ENCODE measurements around the gene EXOC3. TPM values are rescaled to one million over a fixed set of nuclear protein-coding genes. Genes with fewer than 3 reads are reported as not detected.
"Not testable (repeated sequence)": the region's sequence is repeated elsewhere in the genome, so short reads cannot be mapped to it uniquely, and the experiment has no call there.

Gene EXOC3
- polyA plus RNA-seq, 12 donors = 28.6 to 44.6 (median 35.4) TPM; not detected in 1

DNA sequence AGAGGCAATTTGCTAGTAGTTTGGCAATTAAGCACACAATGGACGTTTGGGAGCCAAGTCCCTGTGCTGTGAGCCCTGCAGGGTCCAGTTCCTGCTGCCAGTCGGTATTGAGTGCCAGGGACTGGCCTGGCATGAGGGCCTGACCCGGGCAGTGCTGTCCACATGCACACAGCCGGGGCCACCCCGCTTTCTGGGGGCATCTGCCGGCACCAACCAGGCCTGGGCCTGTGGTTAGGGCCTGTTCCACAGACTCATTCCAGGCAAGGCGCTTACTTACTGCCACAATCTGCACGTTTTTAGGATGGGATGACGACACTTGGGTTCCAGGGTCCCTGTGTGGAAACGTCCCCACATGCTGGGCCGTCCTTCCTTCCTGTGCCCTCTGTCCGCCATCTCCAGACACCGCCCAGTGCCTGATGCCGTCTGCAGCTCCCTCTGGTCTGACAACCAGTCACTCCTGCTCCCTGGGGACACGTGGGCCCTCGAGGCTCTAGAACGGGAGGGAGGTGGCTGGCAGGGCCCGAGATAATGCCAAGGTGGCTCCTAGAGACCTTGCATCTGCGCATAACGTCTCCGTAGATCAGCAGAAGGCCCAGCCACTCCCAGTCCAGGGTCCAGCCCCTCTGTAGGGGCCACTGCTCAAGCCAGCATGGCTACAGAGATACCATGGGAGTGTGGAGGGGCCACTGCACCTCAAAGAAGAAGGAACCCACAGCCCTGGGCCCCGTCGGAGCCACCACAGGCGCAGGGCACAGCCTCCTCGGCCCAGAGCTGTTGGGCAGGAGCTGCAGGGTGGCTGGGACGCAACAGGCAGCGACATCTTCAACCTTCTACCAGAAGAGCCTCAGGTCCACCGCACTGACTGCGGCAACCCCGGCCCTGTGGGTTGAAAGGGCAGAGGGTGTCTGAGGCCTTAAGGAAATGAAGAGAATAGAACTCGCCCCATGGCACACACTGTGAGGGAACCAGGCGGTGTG is 56.5 kb downstream of the EXOC3 start:
- no peak for DNase-seq

- DNase-seq = no peak
Observed at GRCh38 chr5:500491-500890, 57.5 kb downstream of the EXOC3 start.

- DNase-seq = no peak
Observed at GRCh38 chr5:501105-501830, 58.3 kb downstream of the EXOC3 start.

- peak; percentile 24 for DNase-seq
Observed at GRCh38 chr5:501831-502184, 58.8 kb downstream of the EXOC3 start.

- DNase-seq = no peak
Observed at GRCh38 chr5:502325-503079, 59.5 kb downstream of the EXOC3 start.

DNA sequence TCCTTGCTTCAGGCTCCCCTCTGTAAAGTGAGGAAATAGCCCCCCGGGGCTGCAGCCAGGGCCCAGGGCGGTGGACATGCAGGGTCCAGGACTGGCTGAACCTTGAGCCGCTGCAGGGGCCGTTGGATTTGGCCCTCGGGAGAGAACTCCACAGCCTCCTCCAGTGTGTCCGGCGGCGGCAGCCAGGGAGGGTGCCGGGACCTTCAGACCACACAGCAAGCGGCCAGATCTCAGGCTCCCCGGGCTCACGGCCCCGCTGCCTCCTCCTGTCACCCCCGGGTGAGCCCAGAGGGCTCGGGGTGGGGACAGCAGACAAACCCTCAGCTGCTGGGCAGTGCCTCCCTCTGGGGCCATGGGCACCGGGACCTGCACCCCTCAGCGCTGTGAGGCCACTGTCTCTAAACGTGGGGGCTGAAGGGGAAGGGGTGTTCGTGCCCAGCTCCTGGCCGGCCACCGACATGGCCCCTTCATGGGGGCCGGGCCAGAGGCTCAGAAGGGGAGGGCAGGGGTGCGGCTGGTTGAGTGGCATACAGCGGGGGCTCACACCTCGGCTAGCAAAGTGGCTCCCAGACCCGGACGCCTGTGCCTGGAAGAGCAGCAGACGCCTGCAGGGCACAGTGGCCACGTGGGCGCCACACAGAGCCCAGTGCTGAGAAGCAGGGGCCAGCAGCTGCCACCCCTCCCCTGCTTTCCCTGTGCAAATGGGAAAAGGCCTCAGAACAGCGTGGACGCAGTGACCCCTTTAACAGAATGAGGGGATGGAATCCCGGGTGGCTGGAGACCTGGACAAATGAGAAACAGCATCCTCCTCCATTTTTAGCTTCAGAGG is 61.6 kb downstream of the EXOC3 start:
- DNase-seq = no peak

GRCh38 chr5:505951-506525 is 63.1 kb downstream of the EXOC3 start:
- DNase-seq = no peak

GRCh38 chr5:507986-508575 is 65.1 kb downstream of the EXOC3 start:
- not testable (repeated sequence) for DNase-seq

DNA sequence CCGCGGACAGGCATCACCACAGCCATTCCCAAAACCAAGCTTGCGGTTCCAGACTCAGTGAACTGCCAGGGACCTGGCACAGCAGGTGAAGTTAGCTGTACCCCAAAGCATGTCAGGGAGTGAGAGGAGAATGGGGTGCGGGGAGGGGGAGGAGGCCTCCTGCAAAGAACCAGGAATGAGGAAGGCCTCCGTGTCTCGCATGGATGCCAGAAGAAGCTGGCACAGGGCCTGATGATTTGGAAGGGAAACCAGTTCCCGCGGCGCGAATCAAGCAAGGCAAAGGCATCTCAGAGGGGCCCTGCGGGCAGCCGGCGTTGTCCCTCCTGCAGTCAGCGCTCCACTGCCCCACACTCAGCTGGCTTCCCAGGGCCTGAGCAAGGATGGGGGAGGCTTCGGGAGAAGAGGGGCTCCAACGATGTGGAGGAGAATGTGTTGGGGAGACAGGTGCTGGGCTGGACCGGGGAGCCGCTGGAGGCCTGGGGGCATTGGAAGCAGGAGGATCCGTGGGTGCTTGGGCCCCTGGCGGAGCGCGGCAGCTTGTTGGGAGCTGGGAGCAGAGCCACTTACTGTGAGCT is 66.7 kb downstream of the EXOC3 start:
- no peak for DNase-seq

GRCh38 chr5:510521-510920 is 67.5 kb downstream of the EXOC3 start:
- no peak for DNase-seq

DNA sequence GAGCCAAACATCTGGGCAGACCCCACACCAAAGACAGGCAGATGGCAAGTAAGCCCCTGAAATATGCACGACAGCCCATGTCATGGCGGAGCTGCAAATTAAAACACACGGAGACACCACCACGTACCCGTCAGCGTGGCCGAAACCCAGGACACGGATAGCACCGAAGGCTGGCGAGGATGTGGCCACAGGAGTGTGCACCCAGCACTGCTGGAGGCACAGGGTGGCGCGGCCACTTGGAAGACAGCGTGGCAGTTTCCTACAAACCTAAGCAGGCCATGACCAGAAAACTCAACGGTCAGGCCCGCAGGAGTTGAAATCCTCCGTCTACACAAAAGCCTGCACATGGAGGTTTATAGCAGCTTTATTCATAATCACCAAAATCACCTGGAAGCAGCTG is 68.5 kb downstream of the EXOC3 start:
- no peak for DNase-seq

DNA sequence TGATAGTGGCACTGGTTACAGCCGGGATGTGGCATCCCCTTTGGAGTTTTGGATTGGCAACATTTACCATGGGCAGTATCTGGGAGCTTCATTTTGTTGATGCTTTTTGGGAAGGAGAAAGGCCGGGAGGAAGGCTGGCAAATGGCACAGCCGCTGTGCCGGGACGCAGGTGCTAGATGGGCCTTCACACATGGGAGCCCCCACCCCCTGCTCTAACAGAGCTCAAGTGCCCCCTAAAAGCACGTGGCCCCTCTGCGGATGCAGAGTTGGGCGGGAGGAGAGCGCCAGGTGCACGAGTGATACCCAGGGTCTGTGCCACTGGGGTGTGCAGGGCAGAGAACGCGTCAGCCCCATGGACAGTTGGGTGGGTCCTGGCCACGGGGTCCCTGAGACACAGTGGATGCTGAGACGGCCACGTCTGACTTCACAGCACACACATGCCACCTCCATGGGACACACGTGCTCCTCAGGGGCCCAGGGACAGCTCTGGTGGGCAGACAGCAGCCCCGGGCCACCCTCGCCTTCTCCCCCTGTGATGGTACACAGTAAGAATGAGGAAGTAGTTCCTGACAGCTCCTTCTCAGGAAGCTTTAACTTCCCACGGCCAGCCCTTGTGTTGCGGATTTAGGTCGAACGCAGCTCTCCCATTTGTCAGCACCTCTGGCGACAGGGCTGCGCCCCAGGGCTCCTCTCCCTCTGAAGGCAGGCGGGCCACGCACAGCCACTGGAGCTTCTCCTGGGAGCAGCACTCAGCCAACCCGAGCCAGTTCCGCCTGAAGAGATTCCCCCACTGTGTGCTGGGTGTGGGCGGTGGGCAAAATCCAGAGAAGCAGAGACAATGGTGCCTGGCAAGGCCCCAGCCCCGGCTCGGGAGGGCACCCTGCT is 70.5 kb downstream of the EXOC3 start:
- no peak for DNase-seq

GRCh38 chr5:514101-514485 is 71.1 kb downstream of the EXOC3 start:
- no peak for DNase-seq

DNA sequence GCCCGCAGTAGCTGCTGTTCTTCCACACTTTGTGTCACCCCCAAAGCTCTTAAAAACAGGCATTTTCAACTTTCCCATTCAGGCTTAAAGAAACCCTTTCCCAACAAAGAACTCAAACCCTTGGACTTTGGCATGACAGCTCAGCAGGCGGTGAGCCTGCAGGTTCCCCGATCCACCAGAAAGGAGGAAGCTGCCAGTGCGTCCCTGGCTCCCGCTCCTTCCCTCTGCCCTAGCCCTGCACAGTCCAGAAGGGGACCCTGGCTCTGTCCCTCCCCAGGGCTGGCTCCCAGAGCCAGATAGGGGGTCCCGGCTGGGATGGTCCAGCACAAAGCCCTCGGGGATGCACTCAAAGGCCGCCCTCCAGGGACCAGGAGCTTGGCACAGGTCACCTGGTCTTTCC is 71.7 kb downstream of the EXOC3 start:
- no peak for DNase-seq

GRCh38 chr5:515273-515836 is 72.4 kb downstream of the EXOC3 start:
- no peak for DNase-seq

- DNase-seq = no peak
Observed at GRCh38 chr5:516338-516925, 73.5 kb downstream of the EXOC3 start.

Data from muscle of arm (tissue), 12 donors.